Trophoblast cell (in vitro differentiated cells and primary cell): Measurements from ENCODE around the gene PROS1.
"Not testable (repeated sequence)": the region's sequence is repeated elsewhere in the genome, so short reads cannot be mapped to it uniquely, and the experiment has no call there.

Source experiments
- DNase-seq, 2 donors: peaks; one replicate each; pipeline ENCODE4 v3.0.0-alpha.2; 2016
- H2AFZ ChIP-seq: 2 replicates; pipeline ENCODE4 v1.6.1; 2013; ENCODE audit warnings: low read length, moderate library complexity, mild to moderate bottlenecking; ENCODE audit not compliant: insufficient read depth, poor library complexity
- H2AK5ac ChIP-seq: 2 replicates; pipeline ENCODE4 v1.6.1; 2013; ENCODE audit warnings: mild to moderate bottlenecking, low read length
- H2BK120ac ChIP-seq: 2 replicates; pipeline ENCODE4 v1.6.1; 2013; ENCODE audit warnings: low read length, mild to moderate bottlenecking, moderate library complexity; ENCODE audit not compliant: insufficient read depth, poor library complexity
- H2BK12ac ChIP-seq: 2 replicates; pipeline ENCODE4 v1.6.1; 2013; ENCODE audit warnings: mild to moderate bottlenecking, low read length, moderate library complexity
- H2BK5ac ChIP-seq: 2 replicates; pipeline ENCODE4 v1.6.1; 2013; ENCODE audit warnings: low read length, low read depth, moderate library complexity, mild to moderate bottlenecking; ENCODE audit not compliant: poor library complexity
- H3K14ac ChIP-seq: 2 replicates; pipeline ENCODE4 v1.6.1; 2013; ENCODE audit warnings: mild to moderate bottlenecking, low read length
- H3K18ac ChIP-seq: 2 replicates; pipeline ENCODE4 v1.6.1; 2013; ENCODE audit warnings: mild to moderate bottlenecking, low read length
- H3K23ac ChIP-seq: 2 replicates; pipeline ENCODE4 v1.6.1; 2013; ENCODE audit warnings: low read length
- H3K27ac ChIP-seq: 2 replicates; pipeline ENCODE4 v1.5.1; 2013; ENCODE audit warnings: low read depth, mild to moderate bottlenecking, inconsistent platforms, low read length, moderate library complexity
- H3K27me3 ChIP-seq: 2 replicates; pipeline ENCODE4 v1.6.1; 2013; ENCODE audit warnings: inconsistent platforms, mild to moderate bottlenecking, low read length, moderate library complexity; ENCODE audit not compliant: insufficient read depth
- H3K36me3 ChIP-seq, 2 experiments: 1 replicate in 1 of 2; 2 replicates in 1 of 2; pipeline ENCODE4 v1.6.1; 2013; ENCODE audit warnings: low read length in 2 of 2, mild to moderate bottlenecking in 2 of 2, moderate library complexity in 1 of 2; ENCODE audit not compliant: insufficient read depth in 2 of 2, control insufficient read depth in 1 of 2
- H3K4ac ChIP-seq: 2 replicates; pipeline ENCODE4 v1.6.1; 2013; ENCODE audit warnings: low read depth, mild to moderate bottlenecking, low read length, moderate library complexity
- H3K4me1 ChIP-seq, 2 experiments: 1 replicate in 1 of 2; 2 replicates in 1 of 2; pipeline ENCODE4 v1.6.1; 2013; ENCODE audit warnings: low read length in 2 of 2, mild to moderate bottlenecking in 2 of 2, moderate library complexity in 1 of 2; ENCODE audit not compliant: insufficient read depth in 2 of 2, control insufficient read depth in 1 of 2
- H3K4me2 ChIP-seq: 2 replicates; pipeline ENCODE4 v1.6.1; 2013; ENCODE audit warnings: inconsistent platforms, mild to moderate bottlenecking, low read length, moderate library complexity
- H3K4me3 ChIP-seq: 2 replicates; pipeline ENCODE4 v1.5.1; 2013; ENCODE audit warnings: mild to moderate bottlenecking, low read depth, low read length, inconsistent platforms
- H3K79me1 ChIP-seq: one replicate; pipeline ENCODE4 v1.6.1; 2013; ENCODE audit warnings: low read length
- H3K79me2 ChIP-seq: 2 replicates; pipeline ENCODE4 v1.6.1; 2013; ENCODE audit warnings: low read length, mild to moderate bottlenecking; ENCODE audit not compliant: control insufficient read depth, insufficient read depth, poor library complexity
- H3K9ac ChIP-seq: 2 replicates; pipeline ENCODE4 v1.6.1; 2013; ENCODE audit warnings: mild to moderate bottlenecking, low read length
- H3K9me3 ChIP-seq: 2 replicates; pipeline ENCODE4 v1.6.1; 2013; ENCODE audit warnings: low read depth, mild to moderate bottlenecking, control low read depth, inconsistent platforms, low read length; ENCODE audit not compliant: insufficient read depth
- H4K12ac ChIP-seq: 2 replicates; pipeline ENCODE4 v1.6.1; 2013; ENCODE audit warnings: low read depth, mild to moderate bottlenecking, low read length, moderate library complexity
- H4K8ac ChIP-seq: 2 replicates; pipeline ENCODE4 v1.6.1; 2013; ENCODE audit warnings: low read depth, mild to moderate bottlenecking, low read length, moderate library complexity
- H4K91ac ChIP-seq: one replicate; pipeline ENCODE4 v1.6.1; 2013; ENCODE audit warnings: low read depth, mild to moderate bottlenecking, low read length, moderate library complexity
- WGBS: extraction: QIAGEN DNeasy Blood & Tissue Kit; methylation state at CpG from one replicate; pipeline ENCODE4 v1.1.7; 2013; ENCODE audit warnings: missing lambda C conversion rate; ENCODE audit not compliant: insufficient read length, insufficient coverage; ENCODE audit errors: extremely low coverage; 5-methylcytosine and 5-hydroxymethylcytosine counted together

Gene PROS1

GRCh38 chr3:93961489-93961888 lies 12.2 kb downstream of the PROS1 start:
- Histone ChIP-seq H3K4me1 (no peaks in the 10 kb centered on the region), H3K9me3 (peaks cover 2% of the 10 kb centered on the region), H3K4ac (no peak overlapping the region), H4K12ac (no peak overlapping the region), H3K9ac (no peak overlapping the region), H3K23ac (no peak overlapping the region), H4K91ac (no peak overlapping the region), H3K79me1 (no peaks in the 10 kb centered on the region), H4K8ac (no peak overlapping the region), H2BK12ac (no peak overlapping the region), H3K27me3 (no peaks in the 10 kb centered on the region), H3K4me3 (no peak overlapping the region), H2BK120ac (no peak overlapping the region), H2AK5ac (no peak overlapping the region), H3K36me3 (no peaks in the 10 kb centered on the region), H3K79me2 (no peaks in the 10 kb centered on the region), H3K4me2 (no peak overlapping the region), H3K14ac (no peak overlapping the region), H3K27ac (no peak overlapping the region), H2AFZ (no peak overlapping the region), H3K18ac (no peak overlapping the region), H2BK5ac (no peak overlapping the region)
- WGBS: no CpG with 5 or more reads among the region's 1 CpG
- DNase-seq: no peak

DNA sequence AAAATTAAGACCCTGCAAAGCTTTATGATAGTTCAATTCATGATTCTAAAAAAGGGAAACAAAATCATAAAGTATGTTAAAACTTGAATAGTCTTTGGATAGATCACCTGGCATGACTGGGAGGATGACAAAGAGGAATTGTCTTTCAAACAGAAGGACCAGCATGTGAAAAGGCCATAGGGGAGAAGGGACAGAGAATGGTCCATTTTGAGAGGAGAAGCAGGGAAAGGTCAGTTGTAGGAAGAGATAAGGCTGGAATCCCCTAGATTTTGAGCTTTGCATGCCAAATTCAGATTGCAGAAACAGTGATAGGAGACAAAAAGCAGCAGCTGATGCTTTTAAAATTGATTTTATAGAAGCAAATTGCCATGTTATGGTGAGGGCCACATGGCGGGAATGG lies 12.7 kb downstream of the PROS1 start:
- Histone ChIP-seq H3K79me1 (no peaks in the 10 kb centered on the region), H4K8ac (no peak overlapping the region), H2BK12ac (no peak overlapping the region), H2BK5ac (no peak overlapping the region), H3K27ac (no peak overlapping the region), H3K4me1 (no peaks in the 10 kb centered on the region), H3K23ac (no peak overlapping the region), H3K4me2 (no peak overlapping the region), H3K9ac (no peak overlapping the region), H2BK120ac (no peak overlapping the region), H3K14ac (no peak overlapping the region), H3K79me2 (no peaks in the 10 kb centered on the region), H2AK5ac (no peak overlapping the region), H3K18ac (no peak overlapping the region), H3K4ac (no peak overlapping the region), H3K27me3 (no peaks in the 10 kb centered on the region), H3K4me3 (no peak overlapping the region), H3K36me3 (no peaks in the 10 kb centered on the region), H4K12ac (no peak overlapping the region), H2AFZ (no peak overlapping the region), H4K91ac (no peak overlapping the region), H3K9me3 (peaks cover 2% of the 10 kb centered on the region)
- no peak for DNase-seq
- no CpG with 5 or more reads among the region's 1 CpG for WGBS

GRCh38 chr3:93949958-93950357 lies 23.7 kb downstream of the PROS1 start:
- not testable (repeated sequence) for H3K14ac ChIP-seq, H3K4me2 ChIP-seq, H3K27ac ChIP-seq, H2BK120ac ChIP-seq, H3K4me3 ChIP-seq, H2AFZ ChIP-seq, H3K18ac ChIP-seq, H4K12ac ChIP-seq, H3K36me3 ChIP-seq, H4K91ac ChIP-seq, DNase-seq, H3K4ac ChIP-seq, H3K79me2 ChIP-seq, H2AK5ac ChIP-seq, H3K9ac ChIP-seq, H4K8ac ChIP-seq, H3K27me3 ChIP-seq, H3K23ac ChIP-seq, H2BK5ac ChIP-seq, H3K4me1 ChIP-seq, H3K79me1 ChIP-seq, H2BK12ac ChIP-seq, H3K9me3 ChIP-seq
- WGBS: no CpG with 5 or more reads among the region's 8 CpGs

DNA sequence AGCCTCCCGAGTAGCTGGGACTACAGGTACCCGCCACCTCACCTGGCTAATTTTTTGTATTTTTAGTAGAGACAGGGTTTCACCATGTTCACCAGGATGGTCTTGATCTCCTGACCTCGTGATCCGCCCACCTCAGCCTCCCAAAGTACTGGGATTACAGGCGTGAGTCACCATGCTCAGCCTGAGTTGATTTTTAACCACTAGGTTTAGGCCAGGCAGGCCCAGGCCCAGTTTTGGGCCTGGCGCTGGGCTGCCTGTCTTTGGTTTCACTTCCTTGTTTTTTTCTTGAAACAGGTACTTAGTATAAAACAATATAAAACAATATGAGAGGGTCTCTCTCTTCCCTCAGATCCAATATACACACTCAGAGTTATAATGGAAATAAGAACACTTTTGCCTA lies 36.2 kb downstream of the PROS1 start:
- H3K9ac ChIP-seq, H4K91ac ChIP-seq, H3K18ac ChIP-seq, H3K14ac ChIP-seq, H2BK12ac ChIP-seq, H2BK5ac ChIP-seq, H3K79me1 ChIP-seq, H3K4me2 ChIP-seq, H3K27ac ChIP-seq, H3K4me3 ChIP-seq, H2BK120ac ChIP-seq, H4K8ac ChIP-seq, H2AK5ac ChIP-seq, H3K23ac ChIP-seq, H4K12ac ChIP-seq, DNase-seq, H2AFZ ChIP-seq, H3K36me3 ChIP-seq, H3K4ac ChIP-seq, H3K4me1 ChIP-seq, H3K79me2 ChIP-seq, H3K9me3 ChIP-seq, H3K27me3 ChIP-seq: not testable (repeated sequence)
- WGBS: no CpG with 5 or more reads among the region's 6 CpGs
